H1 (cell line): ENCODE results near the gene ADTRP. TPM values are rescaled to one million over a fixed set of nuclear protein-coding genes. Genes with fewer than 3 reads are reported as not detected.

Experiments used
- CTCF ChIA-PET: fragments of 300-600 bp; sonication (Branson Sonifier 250); formaldehyde crosslinking; loops from one replicate; lab custom pipeline; 2021; ENCODE audit not compliant: partially characterized antibody; lab: Charles Lee
- POLR2A ChIA-PET: fragments of 300-600 bp; sonication (Branson Sonifier 250); formaldehyde crosslinking; loops from one replicate; lab custom pipeline; 2021; ENCODE audit warnings: inconsistent platforms; ENCODE audit not compliant: partially characterized antibody; lab: Charles Lee
- DNase-seq, 2 experiments: peaks; one replicate each; pipeline versions ENCODE4 v3.0.0 to v3.0.0-alpha.2; 2010 to 2022; ENCODE audit warnings: low spot score in 2 of 2, low read depth in 1 of 2, mixed read lengths in 1 of 2
- FAIRE-seq: peaks from 2 replicates; lab custom pipeline; 2011; peaks lifted over from hg19 to GRCh38; lab: Jason Lieb, UNC
- H2AFZ ChIP-seq: 2 replicates; pipeline ENCODE4 v1.8.1; 2012; ENCODE audit warnings: low read length, inconsistent platforms
- H2AK5ac ChIP-seq: 2 replicates; pipeline ENCODE4 v1.6.1; 2013; ENCODE audit warnings: low read depth, low read length
- H2BK120ac ChIP-seq: replicated peaks from 2 replicates; pipeline ENCODE3; 2013; ENCODE audit warnings: low read depth, low read length, inconsistent platforms
- H2BK12ac ChIP-seq: 2 replicates; pipeline ENCODE4 v1.6.1; 2013; ENCODE audit warnings: low read depth, low read length
- H2BK15ac ChIP-seq: 2 replicates; pipeline ENCODE4 v1.6.1; 2013; ENCODE audit warnings: low read length
- H2BK20ac ChIP-seq: 2 replicates; pipeline ENCODE4 v1.6.1; 2013; ENCODE audit warnings: low read length
- H2BK5ac ChIP-seq: 2 replicates; pipeline ENCODE4 v1.6.1; 2013; ENCODE audit warnings: low read depth, low read length
- H3K14ac ChIP-seq: 2 replicates; pipeline ENCODE4 v1.6.1; 2013; ENCODE audit warnings: inconsistent platforms; ENCODE audit not compliant: insufficient read length
- H3K18ac ChIP-seq: 2 replicates; pipeline ENCODE4 v1.6.1; 2013; ENCODE audit warnings: low read length; ENCODE audit errors: extremely low read depth
- H3K23ac ChIP-seq: 2 replicates; pipeline ENCODE4 v1.6.1; 2013; ENCODE audit warnings: inconsistent platforms; ENCODE audit not compliant: insufficient read length
- H3K23me2 ChIP-seq: 2 replicates; pipeline ENCODE4 v1.6.1; 2013; ENCODE audit warnings: low read depth, low read length
- H3K27ac ChIP-seq: 2 replicates; pipeline ENCODE4 v1.6.1; 2011; ENCODE audit warnings: low read depth, low read length, inconsistent platforms
- H3K27me3 ChIP-seq, 4 experiments: replicated peaks in 1 of 4; 1 replicate in 1 of 4; 2 replicates in 3 of 4; pipeline versions ENCODE4 v1.6.1 to v1.8.1; 2011 to 2013; ENCODE audit warnings: low read length in 3 of 4, mild to moderate bottlenecking in 3 of 4, inconsistent platforms in 2 of 4, mixed read lengths in 2 of 4, moderate library complexity in 1 of 4; ENCODE audit not compliant: control insufficient read depth in 3 of 4, insufficient read depth in 3 of 4; ENCODE audit errors: extremely low read depth in 1 of 4
- H3K36me3 ChIP-seq, 4 experiments: 2 replicates each; pipeline versions ENCODE4 v1.6.1 to v1.8.1; 2011 to 2013; ENCODE audit warnings: mild to moderate bottlenecking in 4 of 4, low read length in 3 of 4, moderate library complexity in 2 of 4, control low read depth in 1 of 4, inconsistent platforms in 1 of 4; ENCODE audit not compliant: insufficient read depth in 4 of 4, control insufficient read depth in 2 of 4
- H3K4ac ChIP-seq: replicated peaks from 2 replicates; pipeline ENCODE3; 2013; ENCODE audit warnings: low read length, low read depth, mixed read lengths, inconsistent platforms; ENCODE audit not compliant: insufficient read length
- H3K4me1 ChIP-seq, 4 experiments: replicated peaks in 1 of 4; 1 replicate in 1 of 4; 2 replicates in 3 of 4; pipeline versions ENCODE4 v1.6.1 to v1.8.1; 2011 to 2013; ENCODE audit warnings: low read length in 3 of 4, inconsistent platforms in 2 of 4, mixed read lengths in 1 of 4; ENCODE audit not compliant: insufficient read depth in 4 of 4, control insufficient read depth in 3 of 4
- H3K4me2 ChIP-seq, 2 experiments: 2 replicates each; pipeline versions ENCODE4 v1.6.1 to v1.8.1; 2011 to 2013; ENCODE audit warnings: low read depth in 2 of 2, low read length in 2 of 2, control low read depth in 1 of 2, inconsistent platforms in 1 of 2, mild to moderate bottlenecking in 1 of 2; ENCODE audit not compliant: insufficient read depth in 1 of 2
- H3K4me3 ChIP-seq, 4 experiments: fragments of 200-600, 300-600 bp in 1 of 4; sonication (generic), shearing (Covaris generic), sonication (Bioruptor Twin) in 1 of 4; 2 replicates each; pipeline versions ENCODE4 v1.5.1 to v1.8.1; 2011 to 2016; ENCODE audit warnings: low read length in 4 of 4, low read depth in 3 of 4, control low read depth in 2 of 4, inconsistent platforms in 2 of 4, mild to moderate bottlenecking in 2 of 4, mixed read lengths in 1 of 4, moderate library complexity in 1 of 4; ENCODE audit not compliant: insufficient read depth in 2 of 4; ENCODE audit errors: extremely low read depth in 1 of 4
- H3K56ac ChIP-seq: replicated peaks from 2 replicates; pipeline ENCODE3; 2013; ENCODE audit warnings: low read depth, mild to moderate bottlenecking, mixed read lengths, low read length, inconsistent platforms; ENCODE audit not compliant: insufficient read length
- H3K79me1 ChIP-seq: 2 replicates; pipeline ENCODE4 v1.6.1; 2013; ENCODE audit warnings: low read depth, low read length, control low read depth
- H3K79me2 ChIP-seq, 2 experiments: 2 replicates each; pipeline versions ENCODE4 v1.6.1 to v1.8.1; 2012 to 2013; ENCODE audit warnings: low read length in 2 of 2, mild to moderate bottlenecking in 2 of 2, inconsistent platforms in 1 of 2; ENCODE audit not compliant: insufficient read depth in 2 of 2, control insufficient read depth in 1 of 2
- H3K9ac ChIP-seq, 4 experiments: replicated peaks in 1 of 4; 1 replicate in 1 of 4; 2 replicates in 3 of 4; pipeline versions ENCODE4 v1.6.1 to v1.8.1; 2011 to 2013; ENCODE audit warnings: low read depth in 3 of 4, low read length in 3 of 4, control low read depth in 2 of 4, mild to moderate bottlenecking in 2 of 4, moderate library complexity in 2 of 4, inconsistent platforms in 1 of 4; ENCODE audit errors: extremely low read depth in 1 of 4
- H3K9me3 ChIP-seq, 2 experiments: 2 replicates each; pipeline versions ENCODE4 v1.6.1 to v1.8.1; 2012 to 2013; ENCODE audit warnings: mild to moderate bottlenecking in 2 of 2, moderate library complexity in 2 of 2, control low read depth in 1 of 2, inconsistent platforms in 1 of 2, low read depth in 1 of 2, low read length in 1 of 2, mixed read lengths in 1 of 2; ENCODE audit not compliant: insufficient read depth in 2 of 2
- H4K20me1 ChIP-seq, 2 experiments: replicated peaks in 1 of 2; 2 replicates each; pipeline versions ENCODE3 to v1.8.1; 2011 to 2013; ENCODE audit warnings: inconsistent platforms in 2 of 2, low read length in 2 of 2, mild to moderate bottlenecking in 1 of 2; ENCODE audit not compliant: insufficient read depth in 2 of 2, control insufficient read depth in 1 of 2
- H4K5ac ChIP-seq: 2 replicates; pipeline ENCODE4 v1.6.1; 2013; ENCODE audit warnings: low read length, low read depth, mixed read lengths, inconsistent platforms; ENCODE audit not compliant: insufficient read length
- H4K8ac ChIP-seq: 2 replicates; pipeline ENCODE4 v1.8.0; 2013; ENCODE audit warnings: mild to moderate bottlenecking, moderate library complexity, low read length, inconsistent platforms; ENCODE audit not compliant: insufficient read depth; ENCODE audit errors: extremely low read depth
- H4K91ac ChIP-seq: replicated peaks from 2 replicates; pipeline ENCODE3; 2013; ENCODE audit warnings: low read length, mixed read lengths, inconsistent platforms; ENCODE audit not compliant: insufficient read length
- GTF2F1 ChIP-seq: IDR thresholded peaks from 2 replicates; pipeline ENCODE4 v1.6.1; 2012; ENCODE audit warnings: low read depth, low read length, improper control_type of control experiment, borderline replicate concordance
- HDAC6 ChIP-seq: IDR thresholded peaks from one replicate; pipeline ENCODE4 v1.7.1; 2012; ENCODE audit warnings: low read depth, mild to moderate bottlenecking, inconsistent platforms, low read length, moderate library complexity
- JUN ChIP-seq: IDR thresholded peaks from 2 replicates; pipeline ENCODE4 v1.6.1; 2011; ENCODE audit warnings: low read depth, mild to moderate bottlenecking, improper control_type of control experiment, low read length
- KDM1A ChIP-seq: fragments of 200-600, 300-600 bp; sonication (generic); IDR thresholded peaks from 2 replicates; pipeline ENCODE4 v1.7.1; 2016; ENCODE audit warnings: mild to moderate bottlenecking, low read length, borderline replicate concordance
- MAX ChIP-seq: IDR thresholded peaks from 2 replicates; pipeline ENCODE4 v1.6.1; 2012; ENCODE audit warnings: inconsistent platforms
- NANOG ChIP-seq: IDR thresholded peaks from 2 replicates; pipeline ENCODE4 v1.6.1; 2011; ENCODE audit warnings: low read length, low read depth, mild to moderate bottlenecking, inconsistent platforms; ENCODE audit not compliant: insufficient read depth, poor library complexity, severe bottlenecking
- PHF8 ChIP-seq: fragments of 200-600 bp; sonication (generic); conservative IDR thresholded peaks from 2 replicates; pipeline ENCODE4 v1.7.1; 2012; ENCODE audit warnings: low read depth, mild to moderate bottlenecking, inconsistent platforms, low read length, moderate library complexity
- POLR2AphosphoS5 ChIP-seq: IDR thresholded peaks from 2 replicates; pipeline ENCODE4 v1.6.1; 2011; ENCODE audit warnings: low read depth, low read length
- SAP30 ChIP-seq: fragments of 300-600 bp; sonication (generic); IDR thresholded peaks from 2 replicates; pipeline ENCODE4 v1.7.1; 2012; ENCODE audit warnings: low read length, moderate library complexity, mild to moderate bottlenecking, inconsistent platforms; ENCODE audit not compliant: insufficient read depth, insufficient replicate concordance
- SRF ChIP-seq: IDR thresholded peaks from 2 replicates; pipeline ENCODE4 v1.6.1; 2011; ENCODE audit warnings: mild to moderate bottlenecking, low read depth, low read length, moderate library complexity
- WGBS, 2 experiments: shearing (Covaris generic) in 1 of 2; methylation state at CpG; one replicate each; pipeline versions ENCODE4 v1.1.6 to v1.1.7; 2013 to 2015; ENCODE audit warnings: low lambda C conversion rate in 2 of 2, mixed read lengths in 2 of 2, inconsistent platforms in 1 of 2, low coverage in 1 of 2, missing lambda C conversion rate in 1 of 2; ENCODE audit not compliant: insufficient replicate concordance in 2 of 2, insufficient coverage in 1 of 2, insufficient read length in 1 of 2; ENCODE audit errors: extremely low coverage in 1 of 2, missing lambda C conversion rate in 1 of 2; 5-methylcytosine and 5-hydroxymethylcytosine counted together
- polyA plus RNA-seq, 7 experiments: library from polyadenylated mRNA; depleted of rRNA in 3 of 7; stranded (reverse) in 5 of 7; unstranded in 2 of 7; fragments of >200 nt in 5 of 7; fragments of 200-250 nt in 2 of 7; gene quantifications; 1 replicate in 5 of 7; 2 replicates in 1 of 7; 4 replicates in 1 of 7; pipeline versions ENCODE4 v1.2.1 to v1.2.3, GENCODE V29; 2011 to 2013; ENCODE audit warnings: missing spikeins in 2 of 7, mixed read lengths in 2 of 7
- total RNA-seq: library from RNA; stranded (reverse); fragmentation: NEBNext Ultra II Directional; extraction: Animal tissue kit (Norgen Biotek cat#: 25700); gene quantifications from 2 replicates; pipeline ENCODE4 v1.2.1, GENCODE V29; 2021

ADTRP gene
- total and polyA plus RNA-seq, 2 of the 8 experiments (the other 6 are each of a cell fraction or from before 2014, with no cell fraction given), result 0.08 to 0.45 TPM

GRCh38 chr6:11702500-11703130 lies 76.0 kb downstream of the ADTRP start:
- Histone ChIP-seq H3K14ac (no peak overlapping the region), H3K18ac (no peak overlapping the region), H3K4me3 (no peak overlapping the region), H3K9ac (no peak overlapping the region), H4K5ac (no peak overlapping the region), H3K27me3 (no peaks in the 10 kb centered on the region), H3K4ac (no peak overlapping the region), H3K27ac (no peak overlapping the region), H3K23ac (no peak overlapping the region), H3K36me3 (no peaks in the 10 kb centered on the region), H3K4me2 (no peak overlapping the region), H4K20me1 (no peaks in the 10 kb centered on the region), H3K56ac (no peak overlapping the region), H3K4me1 (no peaks in the 10 kb centered on the region), H2BK20ac (no peak overlapping the region), H2BK120ac (no peak overlapping the region), H3K23me2 (no peaks in the 10 kb centered on the region), H4K91ac (no peak overlapping the region), H2BK5ac (no peak overlapping the region), H2AFZ (no peak overlapping the region), H3K9me3 (no peaks in the 10 kb centered on the region), H4K8ac (no peak overlapping the region; the same call in 1 of the 2 replicates), H2BK12ac (no peak overlapping the region), H2BK15ac (no peak overlapping the region), H2AK5ac (no peak overlapping the region), H3K79me1 (no peaks in the 10 kb centered on the region), H3K79me2 (no peaks in the 10 kb centered on the region)
- ChIA-PET CTCF (interaction anchor here (1.0 to 2.7 kb wide), 4 partner anchors 11 to 245 kb away, joined by 3 to 11 read pairs (median 3); no protein-coding TSS in a partner anchor), POLR2A (no interaction called here)
- DNase-seq (no peak), FAIRE-seq (no peak)
- 81% methylated on average over 5 of the region's 5 CpGs; no CpG with 5 or more reads in 1 of the 2 experiments for WGBS, 2 experiments
- TF ChIP-seq MAX, result no peak
- no peak for TF ChIP-seq SRF
- TF ChIP-seq HDAC6, result no peak
- no peak for TF ChIP-seq JUN
- no peak for TF ChIP-seq PHF8
- no peak for TF ChIP-seq KDM1A
- TF ChIP-seq NANOG, result no peak
- TF ChIP-seq SAP30, result no peak
- TF ChIP-seq POLR2AphosphoS5, result no peak
- no peak for TF ChIP-seq GTF2F1
